ENCODE measurements around the gene ROR1.

DNA sequence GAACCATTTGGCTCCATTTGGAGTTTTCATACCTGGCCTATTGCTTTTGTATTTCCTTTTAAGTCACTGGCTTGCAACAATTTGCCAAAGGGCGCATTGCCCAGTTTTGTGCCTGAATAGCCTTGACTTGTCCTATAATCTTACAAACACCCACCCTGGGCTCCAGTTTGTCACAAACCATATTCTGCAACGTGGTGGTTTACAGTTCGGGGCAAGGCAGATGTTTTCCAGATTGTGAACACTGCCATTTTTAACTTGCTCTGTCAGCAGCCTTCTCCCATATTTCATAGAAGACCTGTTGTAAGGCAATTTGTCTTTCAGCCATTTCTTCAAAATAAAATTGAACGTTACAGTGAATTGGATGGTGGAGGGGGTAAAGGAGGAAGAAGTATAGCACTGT lies 376.4 kb downstream of the ROR1 start:
- no peak for TF ChIP-seq CTCF (IDR thresholded peaks at IDR 0.05 in 2 of 3, conservative IDR thresholded peaks at IDR 0.05 in 1 of 3; ENCODE audit: control insufficient read depth in 2 of 3, extremely low read depth in 1 of 3, insufficient read depth in 1 of 3, low read depth in 3 of 3, low read length in 3 of 3)
- no peak for TF ChIP-seq RELA (IDR thresholded peaks at IDR 0.05; ENCODE audit: borderline replicate concordance, partially characterized antibody)
- TF ChIP-seq, protein P1, sequence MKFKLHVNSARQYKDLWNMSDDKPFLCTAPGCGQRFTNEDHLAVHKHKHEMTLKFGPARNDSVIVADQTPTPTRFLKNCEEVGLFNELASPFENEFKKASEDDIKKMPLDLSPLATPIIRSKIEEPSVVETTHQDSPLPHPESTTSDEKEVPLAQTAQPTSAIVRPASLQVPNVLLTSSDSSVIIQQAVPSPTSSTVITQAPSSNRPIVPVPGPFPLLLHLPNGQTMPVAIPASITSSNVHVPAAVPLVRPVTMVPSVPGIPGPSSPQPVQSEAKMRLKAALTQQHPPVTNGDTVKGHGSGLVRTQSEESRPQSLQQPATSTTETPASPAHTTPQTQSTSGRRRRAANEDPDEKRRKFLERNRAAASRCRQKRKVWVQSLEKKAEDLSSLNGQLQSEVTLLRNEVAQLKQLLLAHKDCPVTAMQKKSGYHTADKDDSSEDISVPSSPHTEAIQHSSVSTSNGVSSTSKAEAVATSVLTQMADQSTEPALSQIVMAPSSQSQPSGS (IDR thresholded peaks at IDR 0.05; ENCODE audit: low read length) = no peak
- TF ChIP-seq BCLAF1 (IDR thresholded peaks at IDR 0.05) = no peak
- TF ChIP-seq NR2C2 (IDR thresholded peaks at IDR 0.05; ENCODE audit: borderline replicate concordance, control insufficient read depth, insufficient read length, low read depth) = no peak
- no peak for TF ChIP-seq RB1 (IDR thresholded peaks at IDR 0.05; ENCODE audit: borderline replicate concordance)
- TF ChIP-seq, protein P2, sequence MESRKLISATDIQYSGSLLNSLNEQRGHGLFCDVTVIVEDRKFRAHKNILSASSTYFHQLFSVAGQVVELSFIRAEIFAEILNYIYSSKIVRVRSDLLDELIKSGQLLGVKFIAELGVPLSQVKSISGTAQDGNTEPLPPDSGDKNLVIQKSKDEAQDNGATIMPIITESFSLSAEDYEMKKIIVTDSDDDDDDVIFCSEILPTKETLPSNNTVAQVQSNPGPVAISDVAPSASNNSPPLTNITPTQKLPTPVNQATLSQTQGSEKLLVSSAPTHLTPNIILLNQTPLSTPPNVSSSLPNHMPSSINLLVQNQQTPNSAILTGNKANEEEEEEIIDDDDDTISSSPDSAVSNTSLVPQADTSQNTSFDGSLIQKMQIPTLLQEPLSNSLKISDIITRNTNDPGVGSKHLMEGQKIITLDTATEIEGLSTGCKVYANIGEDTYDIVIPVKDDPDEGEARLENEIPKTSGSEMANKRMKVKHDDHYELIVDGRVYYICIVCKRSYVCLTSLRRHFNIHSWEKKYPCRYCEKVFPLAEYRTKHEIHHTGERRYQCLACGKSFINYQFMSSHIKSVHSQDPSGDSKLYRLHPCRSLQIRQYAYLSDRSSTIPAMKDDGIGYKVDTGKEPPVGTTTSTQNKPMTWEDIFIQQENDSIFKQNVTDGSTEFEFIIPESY (IDR thresholded peaks at IDR 0.05) = no peak
- TF ChIP-seq TAF1 (IDR thresholded peaks at IDR 0.05; ENCODE audit: borderline replicate concordance, low read depth, low read length) = no peak
- TF ChIP-seq PAX5 (IDR thresholded peaks at IDR 0.05; ENCODE audit: borderline replicate concordance, low read depth, low read length) = no peak
- no peak for TF ChIP-seq USF2 (IDR thresholded peaks at IDR 0.05; ENCODE audit: borderline replicate concordance, low read depth, low read length)
- no peak for TF ChIP-seq MXI1 (IDR thresholded peaks at IDR 0.05; ENCODE audit: low read depth, low read length)
- TF ChIP-seq EP300 (IDR thresholded peaks at IDR 0.05; ENCODE audit: borderline replicate concordance in 1 of 2, control insufficient read depth in 1 of 2, low read depth in 2 of 2, low read length in 2 of 2) = no peak
